Ishikawa (cell line): ENCODE data around the gene TMEM234.

Source experiments
- CEBPB ChIP-seq: IDR thresholded peaks from 2 replicates; pipeline ENCODE4 v1.6.1; 2012
- CREB1 ChIP-seq: IDR thresholded peaks from 2 replicates; pipeline ENCODE4 v1.6.1; 2012; ENCODE audit warnings: low read depth
- EGR1 ChIP-seq: IDR thresholded peaks from 2 replicates; pipeline ENCODE4 v1.6.1; 2012
- EP300 ChIP-seq: IDR thresholded peaks from 2 replicates; pipeline ENCODE4 v1.6.1; 2012; ENCODE audit warnings: borderline replicate concordance
- FOXM1 ChIP-seq: IDR thresholded peaks from 2 replicates; pipeline ENCODE4 v1.6.1; 2012; ENCODE audit warnings: low read depth, borderline replicate concordance
- NFIC ChIP-seq: IDR thresholded peaks from 2 replicates; pipeline ENCODE4 v1.6.1; 2012
- RAD21 ChIP-seq: IDR thresholded peaks from 2 replicates; pipeline ENCODE4 v1.6.1; 2012; ENCODE audit warnings: low read depth
- TAF1 ChIP-seq: IDR thresholded peaks from 2 replicates; pipeline ENCODE4 v1.6.1; 2012; ENCODE audit warnings: low read depth, mild to moderate bottlenecking
- TCF12 ChIP-seq: IDR thresholded peaks from 2 replicates; pipeline ENCODE4 v1.6.1; 2012; ENCODE audit warnings: low read depth
- TEAD4 ChIP-seq: IDR thresholded peaks from 2 replicates; pipeline ENCODE4 v1.6.1; 2012
- YY1 ChIP-seq: IDR thresholded peaks from 2 replicates; pipeline ENCODE4 v1.6.1; 2012; ENCODE audit warnings: low read depth
- ZBTB7A ChIP-seq: IDR thresholded peaks from 2 replicates; pipeline ENCODE4 v1.6.1; 2012; ENCODE audit warnings: low read depth
- TF ChIP-seq, protein P1 (sequence below): IDR thresholded peaks from 2 replicates; pipeline ENCODE4 v1.6.1; 2012; ENCODE audit warnings: low read depth, mild to moderate bottlenecking
- TF ChIP-seq, protein P2 (sequence below): IDR thresholded peaks from 2 replicates; pipeline ENCODE4 v1.6.1; 2012
- TF ChIP-seq, protein P3 (sequence below): IDR thresholded peaks from 2 replicates; pipeline ENCODE4 v1.6.1; 2012

Gene TMEM234

DNA sequence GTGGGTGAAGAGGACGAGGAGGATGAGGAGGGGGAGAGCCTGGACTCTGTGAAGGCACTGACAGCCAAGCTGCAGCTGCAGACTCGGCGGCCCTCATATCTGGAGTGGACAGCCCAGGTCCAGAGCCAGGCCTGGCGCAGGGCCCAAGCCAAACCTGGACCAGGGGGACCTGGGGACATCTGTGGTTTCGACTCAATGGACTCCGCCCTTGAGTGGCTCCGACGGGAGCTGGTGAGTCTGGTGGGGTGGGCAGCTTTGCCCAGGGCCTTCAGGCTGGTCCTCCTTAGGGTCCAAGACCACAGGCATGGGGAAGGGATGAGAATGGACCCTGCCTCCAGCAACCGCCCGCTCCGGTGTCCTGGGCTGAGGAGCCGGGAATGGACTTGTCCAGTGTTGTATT lies 25.3 kb upstream of the TMEM234 start:
- no peak for TF ChIP-seq TCF12
- no peak for TF ChIP-seq TEAD4
- TF ChIP-seq TAF1, result no peak
- TF ChIP-seq, protein P1, sequence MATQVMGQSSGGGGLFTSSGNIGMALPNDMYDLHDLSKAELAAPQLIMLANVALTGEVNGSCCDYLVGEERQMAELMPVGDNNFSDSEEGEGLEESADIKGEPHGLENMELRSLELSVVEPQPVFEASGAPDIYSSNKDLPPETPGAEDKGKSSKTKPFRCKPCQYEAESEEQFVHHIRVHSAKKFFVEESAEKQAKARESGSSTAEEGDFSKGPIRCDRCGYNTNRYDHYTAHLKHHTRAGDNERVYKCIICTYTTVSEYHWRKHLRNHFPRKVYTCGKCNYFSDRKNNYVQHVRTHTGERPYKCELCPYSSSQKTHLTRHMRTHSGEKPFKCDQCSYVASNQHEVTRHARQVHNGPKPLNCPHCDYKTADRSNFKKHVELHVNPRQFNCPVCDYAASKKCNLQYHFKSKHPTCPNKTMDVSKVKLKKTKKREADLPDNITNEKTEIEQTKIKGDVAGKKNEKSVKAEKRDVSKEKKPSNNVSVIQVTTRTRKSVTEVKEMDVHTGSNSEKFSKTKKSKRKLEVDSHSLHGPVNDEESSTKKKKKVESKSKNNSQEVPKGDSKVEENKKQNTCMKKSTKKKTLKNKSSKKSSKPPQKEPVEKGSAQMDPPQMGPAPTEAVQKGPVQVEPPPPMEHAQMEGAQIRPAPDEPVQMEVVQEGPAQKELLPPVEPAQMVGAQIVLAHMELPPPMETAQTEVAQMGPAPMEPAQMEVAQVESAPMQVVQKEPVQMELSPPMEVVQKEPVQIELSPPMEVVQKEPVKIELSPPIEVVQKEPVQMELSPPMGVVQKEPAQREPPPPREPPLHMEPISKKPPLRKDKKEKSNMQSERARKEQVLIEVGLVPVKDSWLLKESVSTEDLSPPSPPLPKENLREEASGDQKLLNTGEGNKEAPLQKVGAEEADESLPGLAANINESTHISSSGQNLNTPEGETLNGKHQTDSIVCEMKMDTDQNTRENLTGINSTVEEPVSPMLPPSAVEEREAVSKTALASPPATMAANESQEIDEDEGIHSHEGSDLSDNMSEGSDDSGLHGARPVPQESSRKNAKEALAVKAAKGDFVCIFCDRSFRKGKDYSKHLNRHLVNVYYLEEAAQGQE, result no peak
- TF ChIP-seq, protein P2, sequence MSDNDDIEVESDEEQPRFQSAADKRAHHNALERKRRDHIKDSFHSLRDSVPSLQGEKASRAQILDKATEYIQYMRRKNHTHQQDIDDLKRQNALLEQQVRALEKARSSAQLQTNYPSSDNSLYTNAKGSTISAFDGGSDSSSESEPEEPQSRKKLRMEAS, result no peak
- no peak for TF ChIP-seq RAD21
- no peak for TF ChIP-seq ZBTB7A

DNA sequence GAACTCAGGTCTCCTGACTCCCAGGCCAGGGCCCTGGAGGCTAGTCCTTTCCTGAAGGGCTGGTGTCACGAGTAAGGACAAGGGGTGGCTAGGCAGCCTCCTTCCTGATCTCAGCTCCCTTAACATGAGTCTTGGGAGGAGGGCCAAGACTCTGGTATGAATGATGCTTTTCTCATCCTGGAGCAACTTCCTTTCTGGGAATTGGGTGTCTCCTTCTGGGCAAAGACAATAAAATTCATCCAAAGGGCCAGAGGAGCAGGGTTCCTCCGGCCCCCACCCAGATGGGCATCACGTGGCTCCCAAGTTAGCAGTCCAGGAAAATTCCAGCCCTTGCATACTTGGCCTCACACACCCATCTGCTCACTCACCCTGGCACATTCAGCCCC lies 24.7 kb upstream of the TMEM234 start, which contains the start of gene FAM167B:
FAM167B (plus strand) TSS at position 335 of the 386 bp plus-strand sequence. CDS start 200 bp downstream, outside the sequence.
- TF ChIP-seq EGR1 (no peak), EP300 (no peak), TCF12 (no peak)
- TF ChIP-seq, protein P3, sequence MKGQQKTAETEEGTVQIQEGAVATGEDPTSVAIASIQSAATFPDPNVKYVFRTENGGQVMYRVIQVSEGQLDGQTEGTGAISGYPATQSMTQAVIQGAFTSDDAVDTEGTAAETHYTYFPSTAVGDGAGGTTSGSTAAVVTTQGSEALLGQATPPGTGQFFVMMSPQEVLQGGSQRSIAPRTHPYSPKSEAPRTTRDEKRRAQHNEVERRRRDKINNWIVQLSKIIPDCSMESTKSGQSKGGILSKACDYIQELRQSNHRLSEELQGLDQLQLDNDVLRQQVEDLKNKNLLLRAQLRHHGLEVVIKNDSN, result no peak

DNA sequence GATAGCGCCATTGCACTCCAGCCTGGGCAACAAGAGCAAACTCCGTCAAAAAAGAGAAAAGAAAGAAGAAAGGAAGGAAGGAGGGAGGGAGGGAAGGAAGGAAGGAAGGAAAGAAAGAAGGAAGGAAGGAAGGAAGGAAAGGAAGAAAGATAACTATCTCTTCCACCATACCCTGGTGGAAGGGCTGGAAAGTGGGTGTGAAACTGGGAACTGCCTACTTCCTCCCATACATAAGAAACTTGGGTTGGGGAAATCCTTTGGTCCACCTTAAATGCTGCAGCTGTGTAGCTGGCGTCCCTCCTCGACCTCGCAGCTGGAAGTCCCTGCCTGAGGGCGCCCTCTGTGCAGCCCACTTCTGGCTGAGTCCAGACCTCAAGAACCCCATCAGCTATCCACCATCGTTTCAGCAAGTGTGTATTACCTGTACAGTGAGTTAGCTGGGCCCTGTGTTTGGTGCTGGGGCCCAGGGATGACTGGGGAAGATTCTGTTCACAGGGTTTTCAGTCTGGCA lies 20.2 kb upstream of the TMEM234 start:
- TF ChIP-seq, protein P1, result no peak
- TF ChIP-seq, protein P2, result no peak
- TF ChIP-seq YY1 (no peak), EGR1 (no peak), NFIC (no peak), CEBPB (no peak), CREB1 (no peak), ZBTB7A (no peak), TEAD4 (no peak), FOXM1 (no peak), TCF12 (no peak), EP300 (no peak), TAF1 (no peak), RAD21 (no peak)
- TF ChIP-seq, protein P3, result no peak

DNA sequence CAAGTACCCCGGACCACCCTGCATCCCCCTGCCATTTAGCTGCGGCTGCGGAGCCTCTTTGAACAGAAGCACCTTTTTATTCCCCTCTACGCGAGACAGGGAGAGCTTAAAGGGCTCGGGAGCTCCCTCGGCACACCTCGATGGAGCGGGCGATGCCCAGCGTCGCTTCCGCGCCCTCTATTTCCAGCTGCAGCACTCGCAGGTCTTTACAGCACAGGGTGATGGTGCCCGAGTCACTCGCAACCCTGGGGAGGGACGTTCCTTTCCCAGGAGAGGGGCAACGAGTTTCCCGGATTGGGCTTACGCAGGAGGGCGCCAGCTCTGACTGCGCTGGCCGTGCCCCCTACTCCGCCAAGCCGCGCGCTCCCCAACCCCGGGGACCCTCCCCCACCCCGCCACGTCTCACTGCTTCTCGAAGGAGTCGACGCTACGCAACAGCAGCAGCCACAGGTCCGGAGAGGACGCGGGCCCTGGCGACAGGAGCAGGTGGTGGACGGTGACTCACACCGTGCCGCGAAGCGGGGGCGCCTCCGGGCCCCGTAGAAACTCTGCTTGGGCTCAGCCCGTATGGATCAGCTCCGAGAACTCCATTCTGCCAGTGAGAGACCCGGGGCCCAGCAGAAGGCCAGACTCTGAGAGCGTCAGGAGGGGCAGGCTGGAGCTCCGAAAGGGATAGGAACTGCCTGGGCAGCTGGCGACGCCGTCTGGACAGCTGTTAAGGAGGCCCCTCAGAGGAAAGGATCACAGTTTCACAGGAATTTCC lies 19.0 kb upstream of the TMEM234 start:
- TF ChIP-seq ZBTB7A, result peak; percentile 16; the same call in 1 of the 2 replicates
- TF ChIP-seq TCF12, result no peak
- TF ChIP-seq, protein P2, result peak; percentile 90

DNA sequence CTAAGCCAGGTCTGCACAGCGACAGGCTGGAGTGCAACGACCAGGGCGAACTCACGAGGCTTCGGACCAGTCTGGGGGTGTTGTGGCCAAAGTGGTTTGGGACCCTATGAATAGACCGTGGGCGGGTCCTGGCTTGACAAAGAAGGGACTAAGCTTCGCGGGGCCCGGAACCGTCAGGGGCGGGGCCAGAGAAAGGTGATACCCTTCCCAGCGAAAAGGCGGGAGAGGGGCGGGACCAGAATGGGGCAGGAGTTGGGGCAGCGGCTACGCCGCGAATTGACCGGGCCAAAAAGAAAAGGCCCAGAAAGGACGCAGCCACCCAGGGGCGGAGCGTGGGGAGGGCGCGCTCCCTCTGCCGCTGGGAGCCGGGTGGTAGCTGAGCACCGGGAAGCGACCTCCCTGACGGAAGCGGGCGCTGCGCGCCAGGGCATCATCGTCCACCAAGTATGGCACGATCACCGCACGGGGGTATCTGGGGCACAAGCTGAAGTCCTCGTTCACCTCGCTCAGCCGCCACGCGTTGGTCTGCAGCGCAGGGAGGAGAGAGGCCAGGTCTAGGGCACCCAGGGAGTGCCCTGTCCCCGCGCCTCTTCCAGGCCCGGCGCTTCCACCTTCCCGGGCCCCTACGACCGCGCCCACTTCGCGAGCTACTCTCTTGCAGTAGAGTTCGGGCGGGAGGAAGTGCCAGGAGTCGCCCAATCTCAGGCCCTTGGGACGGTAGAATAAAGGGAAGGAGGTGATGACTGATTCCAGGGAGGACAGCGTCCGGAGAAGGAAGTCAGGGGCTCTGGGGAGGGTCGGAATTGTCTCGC lies 18.2 kb upstream of the TMEM234 start:
- TF ChIP-seq, protein P2, result peak; percentile 72
- TF ChIP-seq CEBPB (no peak), ZBTB7A (peak; percentile 40), CREB1 (no peak), TAF1 (peak; percentile 58), EP300 (0 out of 2 replicates have a peak, but pooled peaks have one; percentile 29)
- TF ChIP-seq, protein P3, result 0 out of 2 replicates have a peak, but pooled peaks have one; percentile 2
